GM10847 (cell line): ENCODE results near the gene WDFY4.

Experiments
- POLR2A ChIP-seq: IDR thresholded peaks from 2 replicates; pipeline ENCODE4 v1.6.1; 2011; ENCODE audit not compliant: insufficient read length; ENCODE audit errors: extremely low read depth

Gene WDFY4

DNA sequence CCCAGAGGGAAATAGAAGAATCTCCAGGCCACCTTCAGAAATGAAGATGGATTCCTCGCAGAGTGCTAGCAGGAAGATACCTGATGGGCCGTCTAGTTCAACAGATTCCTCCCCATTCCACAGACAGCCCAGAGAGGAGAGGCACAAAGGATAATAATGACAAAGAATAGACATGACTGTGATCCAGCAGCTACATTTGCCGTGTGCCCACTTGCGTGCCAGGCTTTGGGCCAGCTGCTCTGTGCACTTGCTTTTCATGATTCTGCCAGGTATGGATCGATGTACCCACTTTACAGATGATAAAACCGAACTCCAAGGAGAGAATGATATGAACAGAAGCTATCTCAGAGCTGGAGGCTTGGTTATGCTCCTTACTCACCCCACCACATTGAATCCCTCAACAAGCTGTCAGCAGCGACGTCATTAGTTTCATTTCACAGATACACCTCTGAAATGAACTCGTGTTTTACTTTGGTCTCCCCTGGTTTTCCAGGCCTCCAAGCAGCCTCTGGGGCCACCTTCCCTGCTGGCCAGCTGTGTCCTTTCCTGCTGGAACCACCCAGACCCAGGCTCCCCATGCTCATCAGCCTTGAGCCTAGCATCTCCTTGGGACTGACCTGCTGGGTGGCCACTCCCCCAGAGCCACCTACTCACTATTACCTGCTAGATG lies 11.9 kb upstream of the WDFY4 start:
- TF ChIP-seq POLR2A = no peak

DNA sequence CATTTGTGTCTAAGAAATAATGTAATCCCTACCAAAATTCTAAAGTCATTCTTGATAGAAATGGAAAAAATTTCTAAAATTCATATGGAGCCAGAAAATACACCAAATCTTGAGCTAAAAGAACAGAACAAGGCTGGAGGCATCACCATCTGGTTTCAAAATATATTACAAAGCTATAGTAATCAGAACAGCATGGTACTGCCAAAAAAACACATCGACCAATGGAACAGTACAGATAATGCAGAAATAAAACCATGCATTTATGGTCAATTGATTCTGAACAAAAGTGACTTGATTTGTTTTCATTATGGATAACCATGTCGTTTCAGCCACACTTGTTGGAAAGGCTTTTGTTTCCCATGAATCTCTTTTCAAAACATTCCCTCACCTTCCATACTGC lies 7.0 kb upstream of the WDFY4 start:
- TF ChIP-seq POLR2A = no peak

DNA sequence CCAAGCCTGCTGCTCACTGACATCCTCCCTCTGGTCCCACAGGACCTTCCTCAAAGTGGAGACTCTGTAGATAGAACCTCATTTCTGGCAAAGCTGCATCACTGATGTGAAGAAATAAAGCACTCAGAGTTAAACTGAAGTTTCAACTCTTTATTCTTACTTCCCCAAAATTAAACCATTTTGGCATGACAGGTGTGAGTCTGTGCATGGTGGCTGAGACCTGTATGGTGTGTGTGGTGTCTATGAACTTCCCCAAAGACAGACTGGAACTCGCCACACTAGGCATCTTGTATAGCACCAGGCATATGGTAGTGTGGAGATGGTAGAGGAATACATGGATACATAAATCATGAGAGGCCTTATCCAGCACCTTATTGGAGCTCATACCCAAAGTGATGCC lies 6.6 kb upstream of the WDFY4 start:
- TF ChIP-seq POLR2A = no peak

DNA sequence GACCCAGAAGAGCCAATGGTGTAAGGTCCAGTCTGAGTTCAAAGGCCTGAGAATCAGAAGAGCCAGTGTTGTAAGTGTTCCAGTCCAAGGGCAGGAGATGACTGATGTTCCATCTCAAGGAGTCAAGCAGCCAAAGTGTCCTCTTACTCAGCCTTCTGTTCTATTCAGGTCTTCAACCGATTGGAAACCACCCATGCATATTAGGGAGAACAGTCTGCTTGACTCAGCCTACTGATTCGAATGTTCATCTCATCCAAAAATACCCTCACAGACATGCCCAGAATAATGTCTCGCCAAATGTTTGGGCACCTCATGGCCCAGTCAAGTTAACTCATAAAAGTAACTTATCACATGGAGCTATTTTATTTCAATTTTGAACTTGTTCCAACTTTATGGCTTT lies 2.9 kb upstream of the WDFY4 start:
- TF ChIP-seq POLR2A = no peak

DNA sequence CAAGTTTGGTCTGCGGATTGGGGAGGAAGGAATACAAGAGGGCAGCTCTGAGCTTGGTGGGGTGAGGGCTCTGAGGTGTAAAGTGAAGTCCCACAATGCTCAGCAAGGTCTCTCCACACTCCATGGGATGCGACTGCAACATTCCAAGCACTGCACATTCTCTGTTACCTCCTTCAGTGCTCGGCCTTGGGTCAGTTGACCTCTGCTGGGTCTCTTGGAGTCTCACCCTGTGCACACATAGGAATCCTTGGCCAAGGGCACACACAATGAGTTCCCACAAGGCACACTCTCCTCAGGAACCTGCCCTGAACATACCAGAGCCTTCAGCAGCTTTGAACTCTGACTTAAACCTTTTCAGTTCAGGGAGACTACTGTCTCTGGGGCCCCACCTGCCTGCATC lies 2.4 kb upstream of the WDFY4 start:
- TF ChIP-seq POLR2A = no peak

DNA sequence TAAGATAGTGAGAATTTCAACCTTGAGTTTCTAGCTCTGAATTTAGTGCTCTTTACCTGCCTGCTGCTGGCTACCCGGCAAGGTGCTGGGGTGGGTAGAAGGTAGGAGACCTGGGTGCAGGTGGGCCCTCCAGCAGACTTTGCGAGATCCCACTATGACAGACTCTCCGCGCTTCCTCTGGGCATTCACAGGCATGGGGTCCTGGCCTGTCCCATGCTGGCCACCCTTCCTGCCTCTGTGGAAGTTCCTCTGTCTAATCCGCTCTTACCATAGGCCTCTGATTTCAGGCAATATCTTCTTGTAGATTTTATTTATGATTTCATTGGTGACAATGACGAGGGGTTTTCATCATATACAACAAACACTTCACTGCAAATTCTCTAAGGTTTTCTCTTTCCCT lies 1.2 kb upstream of the WDFY4 start:
- no peak for TF ChIP-seq POLR2A

DNA sequence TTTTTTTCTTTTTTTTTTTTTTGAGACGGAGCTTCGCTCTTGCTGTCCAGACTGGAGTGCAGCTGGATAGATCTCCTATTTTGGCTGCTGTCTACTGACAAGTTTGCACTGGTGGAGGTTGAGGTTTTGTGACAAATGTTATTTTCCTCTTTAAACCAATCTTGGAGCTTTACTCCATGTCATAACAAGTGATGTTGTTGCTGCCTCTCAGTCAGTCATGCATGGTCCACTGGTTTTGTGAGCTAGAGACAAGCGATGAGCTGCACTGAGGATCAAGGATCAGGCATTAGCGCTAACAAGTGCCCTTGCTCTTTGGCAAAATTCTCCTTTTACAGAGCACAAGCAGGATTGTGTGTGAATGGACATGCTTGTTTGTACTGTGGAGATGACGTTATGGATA lies 805 bp upstream of the WDFY4 start:
- TF ChIP-seq POLR2A = no peak

DNA sequence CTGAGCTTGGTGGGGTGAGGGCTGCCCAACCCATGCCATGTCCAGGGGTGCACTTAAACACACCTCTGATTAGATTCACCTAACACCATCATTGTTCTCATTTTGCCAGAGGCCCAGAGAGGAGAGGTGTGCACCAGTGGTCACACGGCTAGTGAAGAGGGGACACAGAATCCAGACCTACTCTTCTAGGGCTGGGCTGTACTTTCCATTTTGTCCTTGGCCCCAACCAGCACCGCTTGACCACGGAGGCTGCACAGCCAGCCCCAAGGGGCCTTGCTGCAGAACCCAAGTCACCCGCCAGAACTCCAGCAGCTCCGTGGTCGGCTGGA lies 246 bp upstream of the WDFY4 start:
- TF ChIP-seq POLR2A = no peak

DNA sequence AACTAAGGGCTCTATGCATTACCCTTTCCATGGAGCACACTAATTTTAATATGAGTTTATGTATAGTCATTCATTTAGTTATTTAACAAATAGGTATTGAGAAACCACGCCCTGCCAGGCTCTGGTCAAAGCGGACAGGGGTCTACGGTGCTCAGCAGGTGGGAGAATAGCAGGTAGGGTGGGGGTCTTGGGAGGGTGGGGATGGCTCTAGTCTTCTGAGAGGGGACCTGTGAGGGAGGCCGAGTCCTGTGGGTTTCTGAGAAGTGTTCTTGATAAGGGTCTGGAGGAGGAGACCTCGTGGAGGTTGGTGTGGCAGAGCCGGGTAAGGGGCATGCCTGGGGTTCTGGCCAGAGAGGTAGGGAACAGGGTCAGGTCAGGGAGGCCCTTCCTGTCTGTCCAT lies 1.1 kb downstream of the WDFY4 start:
- no peak for TF ChIP-seq POLR2A

DNA sequence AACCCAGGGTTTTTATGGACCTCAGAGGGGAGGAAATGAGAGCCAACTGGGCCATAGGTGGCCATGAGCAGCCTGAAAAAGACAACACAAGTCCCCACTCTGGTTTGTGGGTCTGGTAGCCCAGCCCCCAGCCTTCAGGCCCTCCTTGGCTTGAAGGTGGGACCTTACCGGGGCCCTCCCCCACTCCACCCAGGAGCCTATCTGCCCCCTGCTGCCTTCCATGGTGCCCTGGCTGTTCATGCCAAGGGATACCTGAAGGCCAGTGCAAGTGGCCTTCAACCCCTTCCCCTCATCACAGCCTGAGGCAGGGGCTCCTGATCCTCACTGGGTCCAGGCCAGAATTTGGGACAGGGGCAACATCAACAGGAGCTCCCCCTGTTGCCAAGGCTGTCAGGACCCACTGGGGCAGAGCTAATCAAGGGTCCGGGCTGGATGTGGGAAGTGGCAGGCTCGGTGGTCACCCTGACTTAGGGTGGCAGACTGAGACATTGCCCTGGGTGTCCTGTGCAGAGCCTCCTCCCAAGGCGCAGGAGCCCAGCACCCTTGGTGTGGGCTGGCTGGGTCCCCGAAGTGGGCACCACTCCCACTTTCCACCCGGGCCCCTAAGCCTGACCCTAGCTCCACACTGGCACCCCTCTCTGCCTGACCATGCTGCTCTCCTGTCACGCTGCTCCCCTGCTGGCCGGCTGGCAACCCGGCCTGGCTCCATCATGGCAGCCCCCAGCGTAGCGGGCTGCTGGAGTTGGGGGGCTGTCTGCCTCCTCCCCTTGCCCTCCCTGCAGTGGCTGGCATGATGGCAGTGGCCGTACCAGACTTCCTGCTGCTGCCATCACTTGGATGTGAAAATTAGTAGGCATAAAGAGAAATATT lies 6.4 kb downstream of the WDFY4 start:
- TF ChIP-seq POLR2A = no peak

DNA sequence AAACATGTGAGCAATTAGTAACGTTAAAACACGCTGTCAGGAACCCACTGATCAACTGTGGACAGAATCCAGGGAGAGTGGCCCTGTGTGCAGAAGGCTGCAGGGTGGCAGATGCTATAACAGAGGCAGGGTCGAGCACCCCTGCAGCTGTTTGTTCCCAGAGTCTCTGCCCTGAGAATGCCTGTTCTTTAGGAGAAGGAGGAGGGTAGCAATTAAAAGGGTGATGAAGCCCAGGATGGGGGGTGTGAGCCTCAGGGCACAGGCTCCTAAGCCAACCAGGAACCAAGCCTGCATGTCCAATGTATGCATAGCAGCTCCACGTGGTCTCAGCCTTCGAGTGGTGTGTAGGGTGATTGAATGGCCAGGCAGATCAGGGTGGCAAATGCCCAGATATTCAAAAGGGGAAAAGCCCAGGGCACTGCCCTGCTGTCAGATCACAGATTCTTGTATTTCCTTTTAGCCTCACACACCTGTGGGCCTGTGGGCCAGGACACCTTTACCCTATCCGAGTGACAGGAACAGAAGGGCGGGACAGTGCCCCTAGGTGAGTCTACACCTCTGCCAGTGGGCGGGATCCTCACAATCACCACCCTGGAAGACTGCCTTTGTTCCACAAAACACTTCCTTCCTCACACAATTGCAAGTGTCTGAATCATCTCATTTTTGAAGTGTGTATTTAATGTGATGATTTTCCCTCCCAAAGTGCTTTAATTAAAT lies 7.3 kb downstream of the WDFY4 start:
- no peak for TF ChIP-seq POLR2A

DNA sequence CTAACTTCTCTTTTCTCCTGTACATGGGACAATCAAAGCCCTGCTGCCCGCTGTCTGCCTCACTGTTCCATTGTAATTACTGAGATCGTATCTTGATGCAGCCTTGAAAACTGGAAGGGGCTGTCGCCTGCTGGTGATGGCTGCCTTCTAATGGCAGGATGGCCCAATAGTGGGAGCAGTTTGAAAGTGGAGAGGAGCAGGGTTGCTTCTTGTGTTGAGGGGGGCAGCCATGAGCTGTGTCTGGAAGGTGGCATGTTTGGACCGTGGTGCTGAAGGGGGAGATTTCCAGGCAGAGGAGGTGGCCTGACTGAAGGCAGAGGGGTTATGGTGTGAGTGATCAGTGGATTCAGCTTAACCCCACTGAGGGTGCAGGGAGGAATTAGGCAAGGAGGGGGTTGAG lies 8.1 kb downstream of the WDFY4 start:
- TF ChIP-seq POLR2A = no peak

DNA sequence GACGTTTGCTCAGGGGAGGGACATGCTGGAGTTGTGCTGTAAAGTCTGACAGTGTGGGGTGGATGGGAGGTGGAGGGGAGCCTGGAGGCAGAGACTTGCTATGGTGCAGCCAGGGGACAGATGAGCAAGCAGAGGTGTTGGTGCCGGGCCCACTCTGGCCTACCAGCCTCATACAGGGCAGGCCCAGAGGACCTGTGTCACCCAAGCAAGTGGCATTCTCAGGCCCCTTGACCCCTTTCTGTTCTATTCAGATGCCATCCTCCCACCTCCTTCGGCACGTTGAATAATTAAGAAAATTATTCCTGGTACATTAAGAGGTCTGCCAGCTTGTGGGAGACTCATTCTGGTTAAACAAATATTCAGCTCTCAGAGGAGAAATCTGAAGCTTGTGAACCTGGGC lies 8.5 kb downstream of the WDFY4 start:
- no peak for TF ChIP-seq POLR2A

DNA sequence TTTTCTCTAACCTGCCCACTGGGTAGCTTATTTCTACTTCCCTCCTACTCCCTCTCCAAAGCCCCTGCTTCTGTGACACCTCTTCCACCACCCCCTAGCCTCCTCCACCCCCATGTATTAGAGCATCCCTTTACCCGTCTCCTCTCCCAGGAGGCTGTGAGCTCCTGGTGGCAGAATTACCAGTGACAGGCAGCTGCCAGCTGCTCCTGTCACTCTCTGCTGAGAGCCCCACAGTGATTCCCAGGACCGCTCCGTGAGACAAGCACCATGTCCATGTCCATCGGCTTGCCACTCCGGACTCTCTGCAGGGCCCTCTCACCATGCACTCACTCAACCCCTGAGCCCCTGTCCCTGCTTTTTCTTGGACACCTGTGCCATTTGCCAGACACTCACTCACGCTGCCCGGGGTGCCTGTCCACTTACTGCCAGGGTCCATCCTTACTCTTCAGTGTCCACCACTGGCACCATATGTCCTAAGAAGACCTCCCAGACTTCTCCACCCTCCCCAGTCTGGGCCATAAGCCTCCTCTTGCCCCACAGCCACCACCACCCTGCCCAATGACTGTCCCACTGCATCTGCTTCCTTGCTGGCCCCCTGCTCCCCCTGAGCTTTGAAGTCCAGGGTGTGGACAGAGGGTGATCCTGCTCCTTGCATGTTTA lies 9.8 kb downstream of the WDFY4 start:
- no peak for TF ChIP-seq POLR2A

DNA sequence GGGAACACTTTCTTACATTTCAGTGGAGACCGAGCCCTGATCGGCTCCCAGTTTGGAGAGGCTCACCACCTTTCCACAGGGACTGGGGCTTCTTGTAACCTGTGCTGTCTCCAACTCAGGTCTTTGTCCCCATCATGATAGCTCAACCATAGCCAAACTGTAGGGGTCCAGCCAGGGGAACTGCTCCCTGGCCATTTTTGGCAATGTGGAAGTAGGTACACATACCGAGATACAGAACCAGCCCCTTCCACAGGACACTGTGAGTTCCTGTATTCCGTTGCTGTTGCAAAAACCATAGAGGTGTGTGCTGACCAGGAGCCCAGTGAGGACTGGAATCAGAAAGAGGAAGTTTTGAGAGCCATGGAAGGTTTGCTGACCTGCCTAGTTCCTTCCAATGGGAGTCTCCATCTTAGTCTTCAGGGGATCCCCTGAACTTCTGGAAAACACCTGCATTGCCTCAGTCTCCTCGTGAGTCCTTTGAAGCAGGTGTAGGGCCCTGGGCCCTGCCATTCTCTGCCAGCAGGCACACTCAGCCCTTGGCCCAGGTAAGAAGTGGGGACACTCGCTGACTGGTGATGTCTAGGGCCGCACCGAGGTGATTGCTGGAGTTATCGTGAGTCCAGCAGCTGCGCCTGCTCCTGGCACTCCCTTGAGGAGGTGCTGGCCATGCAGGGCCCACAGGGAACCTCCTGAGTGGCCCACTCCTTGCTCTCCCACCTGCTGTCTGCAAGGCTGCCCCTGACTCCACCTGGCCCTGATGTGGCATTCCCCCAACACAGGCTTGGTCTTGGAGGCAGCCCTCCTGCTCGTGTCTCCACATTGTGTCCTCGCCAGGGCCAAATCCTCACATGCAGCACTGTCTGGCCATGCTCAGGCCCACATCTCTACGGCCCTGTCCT lies 11.2 kb downstream of the WDFY4 start:
- TF ChIP-seq POLR2A = no peak
